Measurements from ENCODE around the gene PCBP3.

The PCBP3 gene

GRCh38 chr21:45779226-45779625, 135.7 kb downstream of the PCBP3 start:
- TF ChIP-seq CTCF (conservative IDR thresholded peaks at IDR 0.05), result no peak
- TF ChIP-seq ZFX (IDR thresholded peaks at IDR 0.05), result no peak

GRCh38 chr21:45780647-45781046, 137.1 kb downstream of the PCBP3 start:
- H3K27ac ChIP-seq, result no peak overlapping the region
- TF ChIP-seq CTCF (conservative IDR thresholded peaks at IDR 0.05) (no peak), ZFX (IDR thresholded peaks at IDR 0.05) (no peak)

More at GRCh38 chr21:45779226-45779625, 135.7 kb downstream of the PCBP3 start:
- no peak overlapping the region for H3K27ac ChIP-seq

GRCh38 chr21:45781741-45782140, 138.2 kb downstream of the PCBP3 start:
- no peak overlapping the region for H3K27ac ChIP-seq
- TF ChIP-seq CTCF (conservative IDR thresholded peaks at IDR 0.05) (no peak), ZFX (IDR thresholded peaks at IDR 0.05) (no peak)

GRCh38 chr21:45786660-45787059, 143.1 kb downstream of the PCBP3 start:
- TF ChIP-seq ZFX (IDR thresholded peaks at IDR 0.05), result no peak
- no peak for TF ChIP-seq CTCF (conservative IDR thresholded peaks at IDR 0.05)
- no peak overlapping the region for H3K27ac ChIP-seq

- H3K27ac ChIP-seq, result no peak overlapping the region
- TF ChIP-seq CTCF (conservative IDR thresholded peaks at IDR 0.05), result no peak
These were observed 143.8 kb downstream of the PCBP3 start for GRCh38 chr21:45787371-45787770.

- TF ChIP-seq ZFX (IDR thresholded peaks at IDR 0.05) (no peak), CTCF (conservative IDR thresholded peaks at IDR 0.05) (no peak)
- no peak overlapping the region for H3K27ac ChIP-seq
These were observed 144.7 kb downstream of the PCBP3 start for GRCh38 chr21:45788198-45788597.

GRCh38 chr21:45788637-45789506, 145.3 kb downstream of the PCBP3 start:
- H3K27ac ChIP-seq, result no peak overlapping the region
- no peak for TF ChIP-seq ZFX (IDR thresholded peaks at IDR 0.05)
- no peak for TF ChIP-seq CTCF (conservative IDR thresholded peaks at IDR 0.05)

Measured in C4-2B (cell line).